B cell (primary cell): ENCODE results near the gene CCDC9B. TPM values are rescaled to one million over a fixed set of nuclear protein-coding genes. Genes with fewer than 3 reads are reported as not detected.

Source experiments
- ATAC-seq: fragments of 200-7000 bp; cut with Tn5 transposase; one replicate; pipeline ENCODE4 v1.10.0; 2021; ENCODE audit warnings: low read depth, mild to moderate bottlenecking, moderate number of reproducible peaks, moderate library complexity
- CTCF ChIA-PET: fragments of 350-600 bp; sonication (Branson Sonifier 250); formaldehyde crosslinking; loops from one replicate; lab custom pipeline; 2021; ENCODE audit warnings: antibody characterized with exemption, inconsistent platforms; lab: Charles Lee
- POLR2A ChIA-PET: fragments of 350-600 bp; sonication (Branson Sonifier 250); formaldehyde crosslinking; loops from one replicate; lab custom pipeline; 2021; ENCODE audit warnings: antibody characterized with exemption; lab: Charles Lee
- DNase-seq: peaks from one replicate; pipeline ENCODE4 v3.0.0; 2013
- H2AFZ ChIP-seq: 2 replicates; pipeline ENCODE4 v1.6.1; 2012; ENCODE audit warnings: mild to moderate bottlenecking, low read depth, low read length; ENCODE audit not compliant: insufficient read depth, poor library complexity, severe bottlenecking
- H3K27ac ChIP-seq, 2 donors: 1 replicate in 1 of 2; 2 replicates in 1 of 2; pipeline ENCODE4 v1.5.1; 2012 to 2013; ENCODE audit warnings: low read length in 2 of 2, mild to moderate bottlenecking in 2 of 2, moderate library complexity in 1 of 2
- H3K27me3 ChIP-seq, 4 experiments: fragments of 200-600 bp in 1 of 4; sonication (generic) in 1 of 4; replicated peaks in 1 of 4; 1 replicate in 2 of 4; 2 replicates in 2 of 4; pipeline versions ENCODE4 v1.6.1 to v1.7.0; 2013 to 2016; ENCODE audit warnings: low read length in 3 of 4, mild to moderate bottlenecking in 2 of 4, mixed read lengths in 1 of 4, moderate library complexity in 1 of 4; ENCODE audit not compliant: insufficient read depth in 4 of 4, control insufficient read depth in 3 of 4; ENCODE audit errors: control extremely low read depth in 1 of 4
- H3K36me3 ChIP-seq, 2 experiments: replicated peaks in 1 of 2; 1 replicate in 1 of 2; 2 replicates in 1 of 2; pipeline versions ENCODE4 v1.6.1 to v1.7.1; 2013; ENCODE audit warnings: low read length in 1 of 2; ENCODE audit not compliant: insufficient read depth in 2 of 2, control insufficient read depth in 1 of 2; ENCODE audit errors: control extremely low read depth in 1 of 2, extremely low read depth in 1 of 2
- H3K4me1 ChIP-seq, 2 donors: fragments of 200-600 bp in 1 of 2; sonication (generic) in 1 of 2; 1 replicate in 1 of 2; 2 replicates in 1 of 2; pipeline versions ENCODE4 v1.5.1 to v1.6.1; 2013 to 2017; ENCODE audit warnings: low read length in 2 of 2; ENCODE audit not compliant: control insufficient read depth in 2 of 2, insufficient read depth in 2 of 2
- H3K4me2 ChIP-seq: replicated peaks from 2 replicates; pipeline ENCODE3; 2012; ENCODE audit warnings: mild to moderate bottlenecking, low read depth, low read length; ENCODE audit not compliant: poor library complexity, severe bottlenecking
- H3K4me3 ChIP-seq, 5 experiments: fragments of 200-600 bp in 1 of 5; sonication (generic) in 1 of 5; 1 replicate in 3 of 5; 2 replicates in 2 of 5; pipeline versions ENCODE4 v1.5.1 to v1.7.0; 2011 to 2016; ENCODE audit warnings: low read length in 4 of 5, mild to moderate bottlenecking in 4 of 5, low read depth in 2 of 5, control low read depth in 1 of 5, moderate library complexity in 1 of 5; ENCODE audit not compliant: insufficient read depth in 1 of 5; ENCODE audit errors: control extremely low read depth in 1 of 5, extremely low read depth in 1 of 5
- H3K79me2 ChIP-seq: fragments of 200-600 bp; sonication (generic); one replicate; pipeline ENCODE4 v1.6.0; 2016; ENCODE audit warnings: low read length; ENCODE audit not compliant: control insufficient read depth, insufficient read depth
- H3K9ac ChIP-seq: fragments of 200-600 bp; sonication (generic); 2 replicates; pipeline ENCODE4 v1.6.1; 2017; ENCODE audit warnings: mild to moderate bottlenecking, low read length, moderate library complexity
- H3K9me3 ChIP-seq, 3 donors: one replicate each; pipeline versions ENCODE4 v1.6.1 to v1.7.1; 2013; ENCODE audit warnings: low read length in 2 of 3; ENCODE audit not compliant: control insufficient read depth in 2 of 3, insufficient read depth in 1 of 3; ENCODE audit errors: control extremely low read depth in 1 of 3
- H4K20me1 ChIP-seq: 2 replicates; pipeline ENCODE4 v1.6.0; 2012; ENCODE audit warnings: mild to moderate bottlenecking, low read length; ENCODE audit not compliant: insufficient read depth, control insufficient read depth, poor library complexity, severe bottlenecking
- H3K27ac Mint-ChIP-seq: one replicate; pipeline ENCODE4 v1.8.0; 2021; ENCODE audit warnings: mixed read lengths
- H3K27me3 Mint-ChIP-seq: one replicate; pipeline ENCODE4 v1.8.0; 2021; ENCODE audit warnings: mixed read lengths
- H3K4me1 Mint-ChIP-seq: one replicate; pipeline ENCODE4 v1.8.0; 2021; ENCODE audit warnings: mixed read lengths
- H3K4me3 Mint-ChIP-seq: one replicate; pipeline ENCODE4 v1.8.0; 2021; ENCODE audit warnings: mixed read lengths
- H3K9me3 Mint-ChIP-seq: one replicate; pipeline ENCODE4 v1.8.0; 2022; ENCODE audit warnings: mixed read lengths; ENCODE audit not compliant: insufficient read depth
- CTCF ChIP-seq: fragments of 200-600 bp; IDR thresholded peaks from one replicate; pipeline ENCODE4 v1.8.0; 2022; ENCODE audit warnings: antibody characterized with exemption, mild to moderate bottlenecking
- EZH2 ChIP-seq: IDR thresholded peaks from 2 replicates; pipeline ENCODE4 v1.6.1; 2012; ENCODE audit warnings: borderline replicate concordance, low read depth, mild to moderate bottlenecking, moderate library complexity, low read length; ENCODE audit not compliant: insufficient read depth, poor library complexity, severe bottlenecking
- WGBS: methylation state at CpG from one replicate; pipeline ENCODE4 v1.1.5; 2013; ENCODE audit warnings: missing lambda C conversion rate; ENCODE audit not compliant: insufficient coverage; 5-methylcytosine and 5-hydroxymethylcytosine counted together
- intact Hi-C: fragments of 100-400 bp; cut with micrococcal nuclease; formaldehyde crosslinking; loops from one replicate; pipeline ENCODE4 v1.10.0; 2022
- polyA plus RNA-seq: library from polyadenylated mRNA; depleted of rRNA; stranded (reverse); fragments of >200 nt; gene quantifications from 2 replicates; pipeline ENCODE4 v1.2.3, GENCODE V29; 2012
- total RNA-seq, 2 donors: library from RNA; stranded (reverse); fragments of 120-200 nt in 1 of 2; gene quantifications; 1 replicate in 1 of 2; 2 replicates in 1 of 2; pipeline versions ENCODE4 v1.2.3 to v1.2.4, GENCODE V29; 2013 to 2022

The CCDC9B gene
- total and polyA plus RNA-seq, 2 donors (not counting 1 experiment from before 2014, with no cell fraction given): 1.6 to 2.4 TPM

DNA sequence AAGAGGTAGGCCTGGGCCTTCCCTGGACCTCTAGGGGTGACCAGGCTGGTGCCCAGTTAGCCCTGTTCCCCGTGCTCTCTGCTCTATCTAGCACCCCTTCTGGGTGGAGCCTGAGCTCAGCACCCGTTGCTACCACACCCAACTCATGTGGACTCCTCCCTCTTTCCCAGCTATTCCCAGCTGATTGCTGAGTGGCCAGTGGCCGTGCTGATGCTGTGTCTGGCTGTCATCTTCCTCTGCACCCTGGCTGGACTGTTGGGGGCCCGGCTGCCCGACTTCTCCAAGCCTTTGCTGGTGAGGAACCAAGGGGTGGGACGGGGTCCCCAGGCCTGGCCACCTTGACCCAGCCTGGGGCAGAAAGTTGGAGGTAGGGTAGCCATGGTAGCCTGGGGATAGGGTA, 23.5 kb upstream of the CCDC9B start:
- H3K36me3 ChIP-seq: peaks cover 0 to 7% of the 10 kb centered on the region in 2 experiments
- Mint-ChIP-seq H3K4me1 (peaks cover 22% of the 10 kb centered on the region), H3K9me3 (no peaks in the 10 kb centered on the region), H3K4me3 (no peak overlapping the region), H3K27ac (no peak overlapping the region), H3K27me3 (no peaks in the 10 kb centered on the region)
- no peak overlapping the region for H3K9ac ChIP-seq
- ChIA-PET CTCF (interaction anchor here (5.5 kb wide), 1 partner anchor 21 kb away, joined by 34 read pairs; no protein-coding TSS in a partner anchor), POLR2A (no interaction called here)
- peaks cover 14 to 26% of the 10 kb centered on the region in 2 donors for H3K4me1 ChIP-seq
- H3K4me2 ChIP-seq: no peak overlapping the region
- H3K4me3 ChIP-seq: no peak overlapping the region
- peaks cover 41% of the 10 kb centered on the region for H4K20me1 ChIP-seq
- TF ChIP-seq CTCF (no peak), EZH2 (no peak)
- 91% methylated on average over 6 of the region's 6 CpGs for WGBS
- no peak overlapping the region for H2AFZ ChIP-seq
- intact Hi-C loops: no loop called here
- H3K27ac ChIP-seq: no peak overlapping the region
- H3K79me2 ChIP-seq: peaks cover 35% of the 10 kb centered on the region
- no peaks in the 10 kb centered on the region for H3K27me3 ChIP-seq
- ATAC-seq: no peak
- H3K9me3 ChIP-seq: no peaks in the 10 kb centered on the region
- DNase-seq: no peak

DNA sequence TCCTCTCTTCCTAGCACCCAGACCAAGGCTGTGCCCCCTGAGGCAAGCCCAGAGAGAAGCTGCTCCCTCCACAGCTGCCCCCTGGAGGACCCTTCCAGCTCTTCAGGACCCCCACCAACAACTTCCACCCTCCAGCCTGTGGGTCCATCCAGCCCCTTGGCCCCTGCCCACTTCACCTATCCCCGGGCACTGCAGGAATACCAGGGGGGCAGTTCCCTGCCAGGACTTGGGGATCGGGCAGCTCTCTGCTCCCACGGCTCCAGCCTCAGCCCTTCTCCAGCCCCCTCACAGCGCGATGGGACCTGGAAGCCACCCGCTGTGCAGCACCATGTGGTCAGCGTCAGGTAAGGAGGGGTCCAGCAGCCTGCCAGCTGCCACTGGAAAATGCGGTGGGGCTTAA, 22.9 kb upstream of the CCDC9B start:
- Histone ChIP-seq H4K20me1 (peaks cover 47% of the 10 kb centered on the region), H3K27me3 (no peaks in the 10 kb centered on the region), H3K4me1 (peaks cover 18 to 29% of the 10 kb centered on the region in 2 donors), H3K4me2 (no peak overlapping the region), H3K79me2 (peaks cover 35% of the 10 kb centered on the region), H3K27ac (no peak overlapping the region), H3K4me3 (no peak overlapping the region), H3K9me3 (no peaks in the 10 kb centered on the region), H2AFZ (no peak overlapping the region), H3K9ac (no peak overlapping the region), H3K36me3 (peaks cover 0 to 7% of the 10 kb centered on the region in 2 experiments)
- H3K27me3 Mint-ChIP-seq: no peaks in the 10 kb centered on the region
- intact Hi-C loops: no loop called here
- CTCF ChIA-PET: interaction anchor here (0.7 kb wide), 1 partner anchor 50 kb away, joined by 3 read pairs; no protein-coding TSS in a partner anchor
- POLR2A ChIA-PET: no interaction called here
- H3K27ac Mint-ChIP-seq: no peak overlapping the region
- TF ChIP-seq CTCF (no peak), EZH2 (no peak)
- no peak for ATAC-seq
- WGBS: 99% methylated on average over 7 of the region's 8 CpGs
- H3K4me3 Mint-ChIP-seq: no peak overlapping the region
- peaks cover 25% of the 10 kb centered on the region for H3K4me1 Mint-ChIP-seq
- no peak for DNase-seq
- no peaks in the 10 kb centered on the region for H3K9me3 Mint-ChIP-seq
